ENCODE measurements around the gene BTRC. TPM values are rescaled to one million over a fixed set of nuclear protein-coding genes. Genes with fewer than 3 reads are reported as not detected.
A peak's percentile ranks its signal among the peaks of the same experiment; 100 is the strongest.

Gene BTRC
- polyA plus RNA-seq, 1 donor = 29.4 TPM

GRCh38 chr10:101441541-101442455 is 87.8 kb downstream of the BTRC start:
- peak; percentile 60 for DNase-seq

- DNase-seq = no peak
Observed at GRCh38 chr10:101442456-101442800, 88.5 kb downstream of the BTRC start.

GRCh38 chr10:101444058-101444898 is 90.3 kb downstream of the BTRC start:
- DNase-seq = no peak

- no peak for DNase-seq
Observed at GRCh38 chr10:101446071-101446470, 92.1 kb downstream of the BTRC start.

GRCh38 chr10:101446947-101447346 is 93.0 kb downstream of the BTRC start:
- no peak for DNase-seq

GRCh38 chr10:101447477-101447876 is 93.5 kb downstream of the BTRC start:
- DNase-seq = no peak

- DNase-seq = no peak
Observed at GRCh38 chr10:101450277-101451080, 96.5 kb downstream of the BTRC start.

- no peak for DNase-seq
Observed at GRCh38 chr10:101451261-101451660, 97.3 kb downstream of the BTRC start.

- DNase-seq = no peak
Observed at GRCh38 chr10:101451667-101452069, 97.7 kb downstream of the BTRC start.

- DNase-seq = no peak
Observed at GRCh38 chr10:101452176-101452575, 98.2 kb downstream of the BTRC start.

- no peak for DNase-seq
Observed at GRCh38 chr10:101452593-101452992, 98.6 kb downstream of the BTRC start.

- no peak for DNase-seq
Observed at GRCh38 chr10:101453318-101453717, 99.4 kb downstream of the BTRC start.

- DNase-seq = no peak
Observed at GRCh38 chr10:101453791-101454718, 100.1 kb downstream of the BTRC start.

- no peak for DNase-seq
Observed at GRCh38 chr10:101458869-101459268, 104.9 kb downstream of the BTRC start.

GRCh38 chr10:101464082-101464481 is 110.1 kb downstream of the BTRC start:
- DNase-seq = no peak

GRCh38 chr10:101464599-101464998 is 110.6 kb downstream of the BTRC start:
- DNase-seq = no peak

GRCh38 chr10:101466016-101466912 is 112.3 kb downstream of the BTRC start:
- DNase-seq = no peak

GRCh38 chr10:101467286-101467770 is 113.4 kb downstream of the BTRC start:
- DNase-seq = peak; percentile 43

- DNase-seq = no peak
Observed at GRCh38 chr10:101468159-101468558, 114.2 kb downstream of the BTRC start.

- no peak for DNase-seq
Observed at GRCh38 chr10:101476383-101476782, 122.4 kb downstream of the BTRC start.
